CD4-positive, alpha-beta memory T cell (primary cell): ENCODE data around the gene HIP1R. TPM values are rescaled to one million over a fixed set of nuclear protein-coding genes. Genes with fewer than 3 reads are reported as not detected.
"Not testable (repeated sequence)": the region's sequence is repeated elsewhere in the genome, so short reads cannot be mapped to it uniquely, and the experiment has no call there.

Experiments
- CTCF ChIA-PET: fragments of 350-600 bp; sonication (Branson Sonifier 250); formaldehyde crosslinking; loops from one replicate; lab custom pipeline; 2021; ENCODE audit warnings: inconsistent platforms; ENCODE audit not compliant: partially characterized antibody; lab: Charles Lee
- POLR2A ChIA-PET: fragments of 350-600 bp; sonication (Branson Sonifier 250); formaldehyde crosslinking; loops from one replicate; lab custom pipeline; 2021; ENCODE audit not compliant: partially characterized antibody; lab: Charles Lee
- DNase-seq, 5 donors: peaks; one replicate each; pipeline versions ENCODE4 v3.0.0 to v3.0.0-alpha.2; 2020 to 2022; ENCODE audit warnings: mixed read lengths in 1 of 5
- H3K27ac ChIP-seq: one replicate; pipeline ENCODE4 v1.7.0; 2013; ENCODE audit warnings: low read depth, low read length
- H3K27me3 ChIP-seq: 2 replicates; pipeline ENCODE4 v1.7.0; 2013; ENCODE audit warnings: mild to moderate bottlenecking, low read length, moderate library complexity; ENCODE audit not compliant: insufficient read depth
- H3K36me3 ChIP-seq: 2 replicates; pipeline ENCODE4 v1.7.0; 2013; ENCODE audit warnings: mild to moderate bottlenecking, low read length, moderate library complexity; ENCODE audit not compliant: insufficient read depth
- H3K4me1 ChIP-seq: 2 replicates; pipeline ENCODE4 v1.7.0; 2013; ENCODE audit warnings: mild to moderate bottlenecking, low read length, moderate library complexity; ENCODE audit not compliant: insufficient read depth
- H3K4me3 ChIP-seq, 2 donors: one replicate each; pipeline ENCODE4 v1.7.0; 2013; ENCODE audit warnings: low read length in 2 of 2, mild to moderate bottlenecking in 1 of 2
- H3K9me3 ChIP-seq, 2 donors: one replicate each; pipeline ENCODE4 v1.7.0; 2013; ENCODE audit warnings: low read length in 2 of 2, control low read depth in 1 of 2; ENCODE audit not compliant: control insufficient read depth in 1 of 2
- H3K27ac Mint-ChIP-seq, 7 donors: one replicate each; pipeline ENCODE4 v1.8.0; 2020 to 2021; ENCODE audit warnings: mixed read lengths in 7 of 7, mild to moderate bottlenecking in 6 of 7, inconsistent platforms in 3 of 7, moderate library complexity in 3 of 7
- H3K27me3 Mint-ChIP-seq, 2 donors: one replicate each; pipeline ENCODE4 v1.8.0; 2020 to 2021; ENCODE audit warnings: mixed read lengths in 2 of 2
- H3K36me3 Mint-ChIP-seq, 2 donors: one replicate each; pipeline ENCODE4 v1.8.0; 2020 to 2021; ENCODE audit warnings: mixed read lengths in 2 of 2, inconsistent platforms in 1 of 2, mild to moderate bottlenecking in 1 of 2
- H3K4me1 Mint-ChIP-seq, 4 donors: one replicate each; pipeline ENCODE4 v1.8.0; 2020 to 2021; ENCODE audit warnings: mixed read lengths in 4 of 4, mild to moderate bottlenecking in 1 of 4
- H3K4me3 Mint-ChIP-seq, 8 donors: one replicate each; pipeline ENCODE4 v1.8.0; 2020 to 2021; ENCODE audit warnings: mixed read lengths in 8 of 8, mild to moderate bottlenecking in 7 of 8, moderate library complexity in 6 of 8, inconsistent platforms in 3 of 8
- H3K9me3 Mint-ChIP-seq, 8 donors: one replicate each; pipeline ENCODE4 v1.8.0; 2020 to 2021; ENCODE audit warnings: mixed read lengths in 8 of 8, mild to moderate bottlenecking in 5 of 8, inconsistent platforms in 3 of 8, moderate library complexity in 1 of 8
- intact Hi-C: fragments of 100-400 bp; cut with micrococcal nuclease; formaldehyde crosslinking; loops from one replicate; pipeline ENCODE4 v1.15.1; 2023
- polyA plus RNA-seq, 2 donors: library from polyadenylated mRNA; unstranded; fragments of 300-500 nt; fragmentation: Illumina TruSeq; gene quantifications; one replicate each; pipeline ENCODE4 v1.2.3, GENCODE V29; 2021
- total RNA-seq, 2 experiments: library from RNA; stranded (reverse); gene quantifications; one replicate each; pipeline ENCODE4 v1.2.3, GENCODE V29; 2021

Gene HIP1R
- total and polyA plus RNA-seq, 4 experiments from 2014 or later, result 4.5 to 88.3 (median 49.4) TPM

DNA sequence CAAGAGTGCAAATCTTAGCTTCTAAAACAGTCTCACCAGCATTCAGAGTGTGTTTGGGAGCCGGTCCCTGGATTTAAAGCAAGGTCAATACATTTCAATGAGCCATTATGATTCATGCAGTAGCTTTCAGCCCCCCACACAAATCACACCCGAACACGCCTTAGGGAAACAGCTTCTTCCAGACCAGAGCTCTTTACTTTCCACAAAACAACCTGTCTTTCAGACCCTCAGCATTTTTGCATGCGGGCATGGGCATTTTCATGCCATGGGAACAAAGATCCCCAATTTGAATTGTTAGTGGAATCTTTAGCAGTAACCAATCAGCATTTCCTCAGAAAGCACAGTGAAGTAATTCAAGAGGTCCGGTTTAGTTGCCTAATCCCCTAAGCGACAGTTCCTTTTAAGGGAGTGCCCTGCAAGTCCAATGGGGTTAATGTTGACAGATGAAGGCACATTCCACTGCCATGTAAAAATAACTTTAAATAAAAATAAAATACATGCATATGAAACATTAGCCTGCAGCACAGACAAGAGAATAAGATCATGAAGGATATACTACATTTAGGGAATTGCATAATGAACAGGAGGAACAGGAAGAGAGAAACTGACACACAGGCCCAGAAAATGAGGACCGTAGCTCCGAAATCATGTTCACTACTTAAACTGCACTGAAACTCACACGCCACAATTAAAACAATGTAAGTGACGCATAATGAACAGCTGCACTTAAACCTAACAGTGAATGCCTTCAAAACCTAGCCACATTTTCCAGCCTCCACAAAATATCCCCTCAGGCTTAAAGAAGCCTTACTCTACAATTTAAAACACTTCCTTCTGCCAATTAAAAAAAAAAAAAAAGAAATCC, 56.6 kb downstream of the HIP1R start:
- Histone ChIP-seq H3K4me1 (peaks cover 91% of the 10 kb centered on the region), H3K27me3 (no peaks in the 10 kb centered on the region), H3K36me3 (no peaks in the 10 kb centered on the region), H3K9me3 (no peaks in the 10 kb centered on the region), H3K4me3 (no peak overlapping the region), H3K27ac (no peak overlapping the region)
- Mint-ChIP-seq H3K4me1 (peaks cover 67 to 98% (median 83%) of the 10 kb centered on the region in 4 donors), H3K27me3 (no peaks in the 10 kb centered on the region), H3K9me3 (peaks cover 0 to 12% (median 0%) of the 10 kb centered on the region in 8 donors), H3K4me3 (peak overlapping the region in 4 of 8 donors; percentile 49 to 66 (median 54)), H3K36me3 (peaks cover 5 to 19% of the 10 kb centered on the region in 2 donors), H3K27ac (peak overlapping the region in 5 of 7 donors; percentile 12 to 93 (median 42))
- CTCF ChIA-PET, result interaction anchor here (0.5 to 1.4 kb wide), 3 partner anchors 8 to 62 kb away, joined by 3 to 4 read pairs (median 3); no protein-coding TSS in a partner anchor
- intact Hi-C loops, result loop anchor here (10.0 kb wide), 1 partner anchor 473 kb away; the partner anchor contains the start of gene SBNO1
- POLR2A ChIA-PET, result interaction anchor here (0.6 to 9.5 kb wide), 5 partner anchors 10 to 29 kb away, joined by 3 to 96 read pairs (median 3); no protein-coding TSS in a partner anchor
- DNase-seq, result no peak

DNA sequence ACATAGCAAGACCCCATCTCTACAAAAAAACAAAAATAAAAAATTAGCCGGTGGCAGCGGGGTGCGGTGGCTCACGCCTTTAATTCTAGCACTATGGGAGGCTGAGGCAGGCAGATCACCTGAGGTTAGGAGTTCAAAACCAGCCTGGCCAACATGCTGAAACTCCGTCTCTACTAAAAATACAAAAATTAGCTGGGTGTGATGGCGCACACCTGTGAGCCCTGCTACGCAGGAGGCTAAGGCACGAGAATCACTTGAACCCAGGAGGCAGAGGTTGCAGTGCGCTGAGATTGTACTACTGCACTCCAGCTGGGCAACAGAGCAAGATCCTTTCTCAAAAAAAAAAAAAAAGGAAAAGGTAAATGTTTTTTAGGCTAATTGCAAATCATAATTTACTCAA, 57.5 kb downstream of the HIP1R start:
- H3K36me3 Mint-ChIP-seq, result peaks cover 5 to 19% of the 10 kb centered on the region in 2 donors
- H3K4me1 Mint-ChIP-seq, result peaks cover 63 to 95% (median 78%) of the 10 kb centered on the region in 4 donors
- DNase-seq, H3K27me3 Mint-ChIP-seq, H3K27ac ChIP-seq, H3K9me3 ChIP-seq, H3K27me3 ChIP-seq, H3K36me3 ChIP-seq, CTCF ChIA-PET, H3K4me3 ChIP-seq: not testable (repeated sequence)
- peak overlapping the region in 4 of 8 donors; percentile 49 to 66 (median 54) for H3K4me3 Mint-ChIP-seq
- intact Hi-C loops, result loop anchor here (10.0 kb wide), 1 partner anchor 472 kb away; the partner anchor contains the start of gene SBNO1
- peak overlapping the region in 3 of 7 donors; percentile 12 to 93 (median 53) for H3K27ac Mint-ChIP-seq
- peaks cover 0 to 12% (median 0%) of the 10 kb centered on the region in 8 donors for H3K9me3 Mint-ChIP-seq
- POLR2A ChIA-PET, result interaction anchor here (1.2 to 9.5 kb wide), 2 partner anchors 16 to 20 kb away, joined by 3 to 96 read pairs; no protein-coding TSS in a partner anchor
- H3K4me1 ChIP-seq, result peaks cover 91% of the 10 kb centered on the region

DNA sequence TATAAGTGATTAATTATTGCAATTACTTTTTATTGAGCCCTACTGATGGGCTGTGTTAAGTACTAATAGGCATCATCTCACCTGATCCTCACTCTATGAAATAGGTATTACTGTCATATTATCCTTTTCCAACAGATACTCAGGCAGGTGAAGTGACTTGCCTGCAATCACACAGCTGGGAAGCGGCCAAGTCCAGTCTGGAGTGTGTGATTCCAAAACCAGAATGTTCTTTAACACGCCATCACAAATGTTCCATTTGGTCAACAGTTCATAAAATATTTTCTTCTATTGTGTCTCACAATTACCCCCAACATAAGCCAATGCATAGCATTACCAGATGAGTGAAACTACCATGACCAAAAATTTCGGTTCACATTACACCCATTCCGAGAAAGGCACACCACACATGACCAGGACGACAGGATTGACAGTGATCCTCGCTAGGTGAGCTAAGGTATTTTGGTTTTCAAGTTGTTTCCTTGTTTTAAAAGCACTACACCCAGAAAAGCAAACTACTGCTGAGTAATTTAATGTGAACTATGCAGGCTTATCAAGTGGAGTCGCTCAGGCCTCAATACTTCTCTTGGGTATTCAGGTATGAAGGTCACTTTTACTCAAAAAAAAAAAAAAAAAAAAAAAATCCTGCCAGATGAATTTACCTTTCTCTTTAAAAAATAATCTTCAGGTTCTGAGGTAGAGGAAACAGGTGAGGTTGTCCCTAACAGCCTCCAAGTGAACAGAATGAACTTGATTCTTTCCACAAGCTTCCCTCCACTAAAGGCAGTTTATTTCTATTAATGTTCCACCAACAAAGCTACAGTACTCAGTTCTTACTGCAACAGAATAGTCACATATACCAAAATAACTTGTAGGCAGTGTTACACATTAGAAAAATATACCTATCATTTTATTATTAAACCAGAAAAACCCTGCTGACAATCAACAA, 58.2 kb downstream of the HIP1R start:
- intact Hi-C loops, result loop anchor here (2.0 to 10.0 kb wide), 2 partner anchors 15 to 471 kb away; partner anchors contain the start of gene SBNO1
- Mint-ChIP-seq H3K4me1 (peaks cover 62 to 95% (median 78%) of the 10 kb centered on the region in 4 donors), H3K27ac (peak overlapping the region; percentile 29 to 100 (median 93)), H3K27me3 (no peaks in the 10 kb centered on the region), H3K9me3 (peaks cover 0 to 12% (median 0%) of the 10 kb centered on the region in 8 donors), H3K36me3 (peaks cover 5 to 19% of the 10 kb centered on the region in 2 donors), H3K4me3 (peak overlapping the region; percentile 49 to 97 (median 90))
- H3K27me3 ChIP-seq, result no peaks in the 10 kb centered on the region
- peaks cover 90% of the 10 kb centered on the region for H3K4me1 ChIP-seq
- CTCF ChIA-PET, result interaction anchor here (0.8 to 3.5 kb wide), 6 partner anchors 13 to 58 kb away, joined by 3 to 15 read pairs (median 3); no protein-coding TSS in a partner anchor
- no peaks in the 10 kb centered on the region for H3K9me3 ChIP-seq
- peak overlapping the region in 1 of 2 donors; percentile 79 for H3K4me3 ChIP-seq
- no peak for DNase-seq
- no peak overlapping the region for H3K27ac ChIP-seq
- POLR2A ChIA-PET, result interaction anchor here (0.6 to 9.5 kb wide), 6 partner anchors 6 to 82 kb away, joined by 3 to 104 read pairs (median 41); partner anchors contain the start of gene OGFOD2
- H3K36me3 ChIP-seq, result no peaks in the 10 kb centered on the region

DNA sequence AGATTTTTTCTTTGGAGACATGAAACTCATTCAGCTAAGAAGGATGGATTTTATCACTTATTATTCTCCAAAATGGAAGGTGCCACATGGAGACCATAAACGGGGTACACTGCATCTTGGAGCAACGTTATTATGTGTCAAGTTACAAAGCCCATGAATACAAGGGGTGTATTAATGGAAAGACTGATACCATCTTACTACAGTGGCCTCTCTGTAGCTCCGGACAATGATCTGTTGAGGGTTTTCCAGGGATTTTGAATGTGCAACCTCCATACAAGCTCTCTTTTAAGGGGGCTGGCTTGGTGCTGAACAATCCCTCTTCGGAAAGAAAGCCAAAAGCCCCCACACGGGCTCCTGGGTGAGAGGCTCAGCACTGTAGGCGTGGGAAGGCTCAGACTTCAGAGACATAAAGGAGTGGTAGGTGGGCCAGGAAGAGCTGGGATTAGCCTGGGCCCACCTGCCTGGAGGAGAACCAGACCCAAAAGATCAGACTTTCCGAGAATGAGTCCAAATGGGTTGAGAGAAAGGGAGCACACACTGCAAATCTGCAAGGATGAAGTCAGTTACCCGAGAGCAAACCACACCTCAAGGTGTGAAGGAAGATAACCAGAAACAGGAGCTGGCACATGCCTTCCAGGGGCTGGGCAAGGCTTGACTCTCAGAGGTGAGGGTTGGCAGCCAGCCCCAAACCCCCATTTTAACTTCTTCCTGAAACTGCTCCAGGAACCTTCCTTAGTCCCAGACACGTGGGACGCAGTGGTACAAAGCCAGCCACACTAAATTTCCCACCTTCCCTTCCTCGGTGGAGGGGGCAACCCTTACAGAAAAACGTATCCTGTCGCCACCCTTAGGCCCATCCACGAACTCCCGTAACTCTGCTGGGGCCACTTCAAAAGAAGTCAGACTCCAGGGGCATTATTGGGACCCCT, 59.2 kb downstream of the HIP1R start:
- no peak for DNase-seq
- peaks cover 5 to 19% of the 10 kb centered on the region in 2 donors for H3K36me3 Mint-ChIP-seq
- ChIA-PET POLR2A (interaction anchor here (1.0 to 9.5 kb wide), 6 partner anchors 7 to 81 kb away, joined by 3 to 104 read pairs (median 41); partner anchors contain the start of genes ABCB9 and OGFOD2), CTCF (interaction anchor here (0.8 to 4.2 kb wide), 8 partner anchors 13 to 58 kb away, joined by 3 to 30 read pairs (median 3); no protein-coding TSS in a partner anchor)
- H3K4me1 Mint-ChIP-seq, result peaks cover 62 to 95% (median 79%) of the 10 kb centered on the region in 4 donors
- Histone ChIP-seq H3K27me3 (no peaks in the 10 kb centered on the region), H3K36me3 (no peaks in the 10 kb centered on the region), H3K4me3 (peak overlapping the region; percentile 54 to 79), H3K9me3 (no peaks in the 10 kb centered on the region), H3K4me1 (peaks cover 90% of the 10 kb centered on the region), H3K27ac (peak overlapping the region; percentile 86)
- peak overlapping the region; percentile 93 to 100 (median 100) for H3K27ac Mint-ChIP-seq
- no peaks in the 10 kb centered on the region for H3K27me3 Mint-ChIP-seq
- H3K9me3 Mint-ChIP-seq, result peaks cover 0 to 12% (median 0%) of the 10 kb centered on the region in 8 donors
- peak overlapping the region; percentile 88 to 97 (median 92) for H3K4me3 Mint-ChIP-seq
- intact Hi-C loops, result loop anchor here (1.0 to 10.0 kb wide), 4 partner anchors 7 to 470 kb away; partner anchors contain the start of gene SBNO1

DNA sequence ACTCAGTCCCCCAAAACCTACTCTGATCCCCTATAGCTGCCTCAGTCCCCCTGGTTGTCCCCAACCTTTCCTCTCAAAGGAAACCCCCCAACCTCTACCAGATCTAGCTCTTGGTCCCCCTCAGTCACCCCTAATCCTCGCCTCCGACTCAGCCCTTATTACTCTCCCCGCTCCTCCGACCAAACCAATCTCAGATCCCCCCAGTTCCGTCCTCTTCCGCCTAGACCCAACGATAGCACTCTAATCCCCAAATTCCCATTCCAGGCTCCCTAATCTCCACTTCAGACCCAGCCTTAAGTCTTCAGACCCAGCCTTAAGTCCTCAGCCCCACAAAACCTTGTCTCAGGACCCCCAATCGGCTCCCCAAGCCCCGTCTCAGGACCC, 60.1 kb downstream of the HIP1R start:
- Mint-ChIP-seq H3K36me3 (peaks cover 5 to 19% of the 10 kb centered on the region in 2 donors), H3K4me3 (peak overlapping the region; percentile 88 to 97 (median 92)), H3K4me1 (peaks cover 65 to 95% (median 80%) of the 10 kb centered on the region in 4 donors), H3K27ac (peak overlapping the region; percentile 93 to 100 (median 100)), H3K27me3 (no peaks in the 10 kb centered on the region), H3K9me3 (peaks cover 0 to 12% (median 0%) of the 10 kb centered on the region in 8 donors)
- Histone ChIP-seq H3K27ac (peak overlapping the region; percentile 86), H3K4me1 (peaks cover 90% of the 10 kb centered on the region), H3K36me3 (no peaks in the 10 kb centered on the region), H3K27me3 (no peaks in the 10 kb centered on the region), H3K9me3 (no peaks in the 10 kb centered on the region), H3K4me3 (peak overlapping the region; percentile 54 to 79)
- CTCF ChIA-PET, result interaction anchor here (1.2 to 4.2 kb wide), 4 partner anchors 14 to 57 kb away, joined by 3 to 30 read pairs (median 10); no protein-coding TSS in a partner anchor
- POLR2A ChIA-PET, result interaction anchor here (0.6 to 9.5 kb wide), 9 partner anchors 8 to 473 kb away, joined by 3 to 104 read pairs (median 8); partner anchors contain the start of genes ABCB9, HIP1R and OGFOD2
- intact Hi-C loops, result loop anchor here (1.0 to 10.0 kb wide), 4 partner anchors 8 to 469 kb away; partner anchors contain the start of gene SBNO1
- no peak for DNase-seq
